Measurements from ENCODE around the gene PARD3B.

Gene PARD3B

GRCh38 chr2:204574486-204574885 is 29.2 kb downstream of the PARD3B start:
- no peak for DNase-seq (ENCODE audit: low spot score)
- TF ChIP-seq CTCF (IDR thresholded peaks at IDR 0.05; ENCODE audit: extremely low read depth, missing control alignments), result no peak

DNA sequence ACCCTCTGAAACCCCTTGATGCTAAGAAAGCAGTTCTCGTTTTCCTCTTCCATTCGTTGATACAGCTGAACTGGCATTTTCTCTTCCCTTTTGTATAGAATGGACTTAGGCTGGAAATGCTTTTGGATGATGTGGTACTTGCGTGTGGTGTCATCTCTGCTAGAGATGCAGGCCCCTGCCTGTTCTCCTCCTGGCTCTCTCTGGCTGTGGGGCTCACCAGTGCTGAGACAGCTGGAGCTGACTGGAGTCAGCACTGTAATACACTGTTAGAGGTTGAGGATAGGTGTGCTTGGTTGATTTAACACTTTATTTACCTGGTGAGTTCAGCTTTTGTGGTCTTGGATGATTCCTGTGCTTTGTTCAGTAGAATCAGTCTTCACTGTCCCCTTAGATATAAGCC is 30.2 kb downstream of the PARD3B start:
- TF ChIP-seq CTCF (IDR thresholded peaks at IDR 0.05; ENCODE audit: extremely low read depth, missing control alignments), result no peak
- DNase-seq (ENCODE audit: low spot score), result no peak

DNA sequence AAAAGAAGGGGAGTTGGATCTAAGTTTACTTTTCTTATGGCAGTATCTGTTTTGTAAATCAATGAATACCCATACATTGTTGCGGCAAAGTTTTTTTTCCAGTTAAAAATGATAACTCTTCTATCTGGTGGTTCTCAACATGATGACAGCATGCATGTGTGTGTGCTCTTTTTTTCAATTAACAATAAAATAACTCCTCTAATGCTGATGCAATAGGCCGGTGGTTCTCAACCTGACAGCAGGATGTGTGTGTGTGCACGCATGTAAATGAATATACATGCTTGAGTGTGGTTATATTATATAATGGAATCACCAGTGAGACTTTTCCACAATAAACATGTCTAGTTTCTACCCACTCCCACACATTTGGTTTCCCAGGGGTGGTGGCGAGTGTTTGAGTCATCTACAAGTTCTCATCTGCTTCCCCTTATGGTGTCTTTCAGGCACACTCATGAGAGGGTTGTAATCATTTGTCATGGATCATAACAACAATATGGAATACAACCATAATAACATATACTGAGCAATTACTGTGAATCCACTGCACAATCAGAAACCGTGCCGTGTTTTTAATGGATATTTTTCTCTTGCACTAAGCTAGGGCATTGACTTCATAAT is 31.2 kb downstream of the PARD3B start:
- no peak for TF ChIP-seq CTCF (IDR thresholded peaks at IDR 0.05; ENCODE audit: extremely low read depth, missing control alignments)
- no peak for DNase-seq (ENCODE audit: low spot score)

- no peak for TF ChIP-seq CTCF (IDR thresholded peaks at IDR 0.05; ENCODE audit: extremely low read depth, missing control alignments)
These were observed 33.8 kb downstream of the PARD3B start for GRCh38 chr2:204578928-204579598.

GRCh38 chr2:204581946-204582345 is 36.7 kb downstream of the PARD3B start:
- TF ChIP-seq CTCF (IDR thresholded peaks at IDR 0.05; ENCODE audit: extremely low read depth, missing control alignments), result no peak

More at GRCh38 chr2:204578928-204579598, 33.8 kb downstream of the PARD3B start:
- no peak for DNase-seq (ENCODE audit: low spot score)

DNA sequence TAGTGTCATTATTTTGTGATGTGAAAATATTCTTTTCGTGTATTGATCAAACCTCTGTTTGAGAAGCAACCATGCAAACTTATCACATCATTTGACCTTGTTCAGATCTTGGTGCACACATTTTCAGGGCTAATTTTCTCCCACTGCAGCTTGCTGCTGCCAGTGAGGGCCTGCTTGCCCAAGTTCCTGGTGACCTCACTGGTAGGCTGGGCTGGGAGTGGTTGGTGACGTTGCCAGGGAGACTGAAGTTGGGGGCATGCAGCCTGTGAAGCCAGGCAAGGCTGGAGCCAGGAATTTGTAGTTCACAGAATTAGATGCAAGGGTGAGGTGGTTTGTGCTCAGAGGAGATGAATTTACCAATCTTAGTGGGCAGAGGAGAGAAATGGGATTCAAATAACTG is 38.5 kb downstream of the PARD3B start:
- TF ChIP-seq CTCF (IDR thresholded peaks at IDR 0.05; ENCODE audit: extremely low read depth, missing control alignments), result no peak
- no peak for DNase-seq (ENCODE audit: low spot score)

More at GRCh38 chr2:204581946-204582345, 36.7 kb downstream of the PARD3B start:
- DNase-seq (ENCODE audit: low spot score), result no peak

GRCh38 chr2:204585930-204586329 is 40.7 kb downstream of the PARD3B start:
- no peak for TF ChIP-seq CTCF (IDR thresholded peaks at IDR 0.05; ENCODE audit: extremely low read depth, missing control alignments)
- DNase-seq (ENCODE audit: low spot score), result no peak
